GM21390 (cell line): ENCODE measurements around the gene CNST.
"Not testable (repeated sequence)": the region's sequence is repeated elsewhere in the genome, so short reads cannot be mapped to it uniquely, and the experiment has no call there.

Experiments used
- ATAC-seq: cut with Tn5 transposase; IDR thresholded peaks from one replicate; pipeline ENCODE4 v1.9.1; 2021; ENCODE audit not compliant: unreplicated experiment

The CNST gene

GRCh38 chr1:246698466-246699094 is 132.3 kb downstream of the CNST start:
- ATAC-seq = no peak

GRCh38 chr1:246699095-246699735 is 133.0 kb downstream of the CNST start:
- peak; percentile 98 for ATAC-seq

GRCh38 chr1:246703581-246703980 is 137.3 kb downstream of the CNST start:
- no peak for ATAC-seq

- ATAC-seq = no peak
These were observed 139.1 kb downstream of the CNST start for GRCh38 chr1:246705368-246705767.

- no peak for ATAC-seq
These were observed 141.9 kb downstream of the CNST start for GRCh38 chr1:246708166-246708565.

- ATAC-seq = no peak
These were observed 142.9 kb downstream of the CNST start for GRCh38 chr1:246709196-246709595.

- no peak for ATAC-seq
These were observed 143.6 kb downstream of the CNST start for GRCh38 chr1:246709835-246710234.

- no peak for ATAC-seq
These were observed 145.3 kb downstream of the CNST start for GRCh38 chr1:246711548-246712003.

GRCh38 chr1:246712428-246712827 is 146.2 kb downstream of the CNST start:
- not testable (repeated sequence) for ATAC-seq
